H1 (cell line): ENCODE results near the gene NEB. TPM values are rescaled to one million over a fixed set of nuclear protein-coding genes. Genes with fewer than 3 reads are reported as not detected.
A peak's percentile ranks its signal among the peaks of the same experiment; 100 is the strongest.

Experiments
- CTCF ChIA-PET: fragments of 300-600 bp; sonication (Branson Sonifier 250); formaldehyde crosslinking; loops from one replicate; lab custom pipeline; 2021; ENCODE audit not compliant: partially characterized antibody; lab: Charles Lee
- POLR2A ChIA-PET: fragments of 300-600 bp; sonication (Branson Sonifier 250); formaldehyde crosslinking; loops from one replicate; lab custom pipeline; 2021; ENCODE audit warnings: inconsistent platforms; ENCODE audit not compliant: partially characterized antibody; lab: Charles Lee
- DNase-seq, 2 experiments: peaks; one replicate each; pipeline versions ENCODE4 v3.0.0 to v3.0.0-alpha.2; 2010 to 2022; ENCODE audit warnings: low spot score in 2 of 2, low read depth in 1 of 2, mixed read lengths in 1 of 2
- FAIRE-seq: peaks from 2 replicates; lab custom pipeline; 2011; peaks lifted over from hg19 to GRCh38; lab: Jason Lieb, UNC
- H2AFZ ChIP-seq: 2 replicates; pipeline ENCODE4 v1.8.1; 2012; ENCODE audit warnings: low read length, inconsistent platforms
- H2AK5ac ChIP-seq: 2 replicates; pipeline ENCODE4 v1.6.1; 2013; ENCODE audit warnings: low read depth, low read length
- H2BK120ac ChIP-seq: replicated peaks from 2 replicates; pipeline ENCODE3; 2013; ENCODE audit warnings: low read depth, low read length, inconsistent platforms
- H2BK12ac ChIP-seq: 2 replicates; pipeline ENCODE4 v1.6.1; 2013; ENCODE audit warnings: low read depth, low read length
- H2BK15ac ChIP-seq: 2 replicates; pipeline ENCODE4 v1.6.1; 2013; ENCODE audit warnings: low read length
- H2BK20ac ChIP-seq: 2 replicates; pipeline ENCODE4 v1.6.1; 2013; ENCODE audit warnings: low read length
- H2BK5ac ChIP-seq: 2 replicates; pipeline ENCODE4 v1.6.1; 2013; ENCODE audit warnings: low read depth, low read length
- H3K14ac ChIP-seq: 2 replicates; pipeline ENCODE4 v1.6.1; 2013; ENCODE audit warnings: inconsistent platforms; ENCODE audit not compliant: insufficient read length
- H3K18ac ChIP-seq: 2 replicates; pipeline ENCODE4 v1.6.1; 2013; ENCODE audit warnings: low read length; ENCODE audit errors: extremely low read depth
- H3K23ac ChIP-seq: 2 replicates; pipeline ENCODE4 v1.6.1; 2013; ENCODE audit warnings: inconsistent platforms; ENCODE audit not compliant: insufficient read length
- H3K23me2 ChIP-seq: 2 replicates; pipeline ENCODE4 v1.6.1; 2013; ENCODE audit warnings: low read depth, low read length
- H3K27ac ChIP-seq: 2 replicates; pipeline ENCODE4 v1.6.1; 2011; ENCODE audit warnings: low read depth, low read length, inconsistent platforms
- H3K27me3 ChIP-seq, 4 experiments: replicated peaks in 1 of 4; 1 replicate in 1 of 4; 2 replicates in 3 of 4; pipeline versions ENCODE4 v1.6.1 to v1.8.1; 2011 to 2013; ENCODE audit warnings: low read length in 3 of 4, mild to moderate bottlenecking in 3 of 4, inconsistent platforms in 2 of 4, mixed read lengths in 2 of 4, moderate library complexity in 1 of 4; ENCODE audit not compliant: control insufficient read depth in 3 of 4, insufficient read depth in 3 of 4; ENCODE audit errors: extremely low read depth in 1 of 4
- H3K36me3 ChIP-seq, 4 experiments: 2 replicates each; pipeline versions ENCODE4 v1.6.1 to v1.8.1; 2011 to 2013; ENCODE audit warnings: mild to moderate bottlenecking in 4 of 4, low read length in 3 of 4, moderate library complexity in 2 of 4, control low read depth in 1 of 4, inconsistent platforms in 1 of 4; ENCODE audit not compliant: insufficient read depth in 4 of 4, control insufficient read depth in 2 of 4
- H3K4ac ChIP-seq: replicated peaks from 2 replicates; pipeline ENCODE3; 2013; ENCODE audit warnings: low read length, low read depth, mixed read lengths, inconsistent platforms; ENCODE audit not compliant: insufficient read length
- H3K4me1 ChIP-seq, 4 experiments: replicated peaks in 1 of 4; 1 replicate in 1 of 4; 2 replicates in 3 of 4; pipeline versions ENCODE4 v1.6.1 to v1.8.1; 2011 to 2013; ENCODE audit warnings: low read length in 3 of 4, inconsistent platforms in 2 of 4, mixed read lengths in 1 of 4; ENCODE audit not compliant: insufficient read depth in 4 of 4, control insufficient read depth in 3 of 4
- H3K4me2 ChIP-seq, 2 experiments: 2 replicates each; pipeline versions ENCODE4 v1.6.1 to v1.8.1; 2011 to 2013; ENCODE audit warnings: low read depth in 2 of 2, low read length in 2 of 2, control low read depth in 1 of 2, inconsistent platforms in 1 of 2, mild to moderate bottlenecking in 1 of 2; ENCODE audit not compliant: insufficient read depth in 1 of 2
- H3K4me3 ChIP-seq, 4 experiments: fragments of 200-600, 300-600 bp in 1 of 4; sonication (generic), shearing (Covaris generic), sonication (Bioruptor Twin) in 1 of 4; 2 replicates each; pipeline versions ENCODE4 v1.5.1 to v1.8.1; 2011 to 2016; ENCODE audit warnings: low read length in 4 of 4, low read depth in 3 of 4, control low read depth in 2 of 4, inconsistent platforms in 2 of 4, mild to moderate bottlenecking in 2 of 4, mixed read lengths in 1 of 4, moderate library complexity in 1 of 4; ENCODE audit not compliant: insufficient read depth in 2 of 4; ENCODE audit errors: extremely low read depth in 1 of 4
- H3K56ac ChIP-seq: replicated peaks from 2 replicates; pipeline ENCODE3; 2013; ENCODE audit warnings: low read depth, mild to moderate bottlenecking, mixed read lengths, low read length, inconsistent platforms; ENCODE audit not compliant: insufficient read length
- H3K79me1 ChIP-seq: 2 replicates; pipeline ENCODE4 v1.6.1; 2013; ENCODE audit warnings: low read depth, low read length, control low read depth
- H3K79me2 ChIP-seq, 2 experiments: 2 replicates each; pipeline versions ENCODE4 v1.6.1 to v1.8.1; 2012 to 2013; ENCODE audit warnings: low read length in 2 of 2, mild to moderate bottlenecking in 2 of 2, inconsistent platforms in 1 of 2; ENCODE audit not compliant: insufficient read depth in 2 of 2, control insufficient read depth in 1 of 2
- H3K9ac ChIP-seq, 4 experiments: replicated peaks in 1 of 4; 1 replicate in 1 of 4; 2 replicates in 3 of 4; pipeline versions ENCODE4 v1.6.1 to v1.8.1; 2011 to 2013; ENCODE audit warnings: low read depth in 3 of 4, low read length in 3 of 4, control low read depth in 2 of 4, mild to moderate bottlenecking in 2 of 4, moderate library complexity in 2 of 4, inconsistent platforms in 1 of 4; ENCODE audit errors: extremely low read depth in 1 of 4
- H3K9me3 ChIP-seq, 2 experiments: 2 replicates each; pipeline versions ENCODE4 v1.6.1 to v1.8.1; 2012 to 2013; ENCODE audit warnings: mild to moderate bottlenecking in 2 of 2, moderate library complexity in 2 of 2, control low read depth in 1 of 2, inconsistent platforms in 1 of 2, low read depth in 1 of 2, low read length in 1 of 2, mixed read lengths in 1 of 2; ENCODE audit not compliant: insufficient read depth in 2 of 2
- H4K20me1 ChIP-seq, 2 experiments: replicated peaks in 1 of 2; 2 replicates each; pipeline versions ENCODE3 to v1.8.1; 2011 to 2013; ENCODE audit warnings: inconsistent platforms in 2 of 2, low read length in 2 of 2, mild to moderate bottlenecking in 1 of 2; ENCODE audit not compliant: insufficient read depth in 2 of 2, control insufficient read depth in 1 of 2
- H4K5ac ChIP-seq: 2 replicates; pipeline ENCODE4 v1.6.1; 2013; ENCODE audit warnings: low read length, low read depth, mixed read lengths, inconsistent platforms; ENCODE audit not compliant: insufficient read length
- H4K8ac ChIP-seq: 2 replicates; pipeline ENCODE4 v1.8.0; 2013; ENCODE audit warnings: mild to moderate bottlenecking, moderate library complexity, low read length, inconsistent platforms; ENCODE audit not compliant: insufficient read depth; ENCODE audit errors: extremely low read depth
- H4K91ac ChIP-seq: replicated peaks from 2 replicates; pipeline ENCODE3; 2013; ENCODE audit warnings: low read length, mixed read lengths, inconsistent platforms; ENCODE audit not compliant: insufficient read length
- BCL11A ChIP-seq, 2 experiments: IDR thresholded peaks; one replicate each; pipeline ENCODE4 v1.6.1; 2011; ENCODE audit warnings: low read depth in 2 of 2, low read length in 2 of 2, mild to moderate bottlenecking in 2 of 2
- JUN ChIP-seq: IDR thresholded peaks from 2 replicates; pipeline ENCODE4 v1.6.1; 2011; ENCODE audit warnings: low read depth, mild to moderate bottlenecking, improper control_type of control experiment, low read length
- RBBP5 ChIP-seq: IDR thresholded peaks from 2 replicates; pipeline ENCODE4 v1.7.1; 2012; ENCODE audit warnings: low read depth, mild to moderate bottlenecking, inconsistent platforms, low read length, moderate library complexity, borderline replicate concordance
- WGBS, 2 experiments: shearing (Covaris generic) in 1 of 2; methylation state at CpG; one replicate each; pipeline versions ENCODE4 v1.1.6 to v1.1.7; 2013 to 2015; ENCODE audit warnings: low lambda C conversion rate in 2 of 2, mixed read lengths in 2 of 2, inconsistent platforms in 1 of 2, low coverage in 1 of 2, missing lambda C conversion rate in 1 of 2; ENCODE audit not compliant: insufficient replicate concordance in 2 of 2, insufficient coverage in 1 of 2, insufficient read length in 1 of 2; ENCODE audit errors: extremely low coverage in 1 of 2, missing lambda C conversion rate in 1 of 2; 5-methylcytosine and 5-hydroxymethylcytosine counted together
- polyA plus RNA-seq, 7 experiments: library from polyadenylated mRNA; depleted of rRNA in 3 of 7; stranded (reverse) in 5 of 7; unstranded in 2 of 7; fragments of >200 nt in 5 of 7; fragments of 200-250 nt in 2 of 7; gene quantifications; 1 replicate in 5 of 7; 2 replicates in 1 of 7; 4 replicates in 1 of 7; pipeline versions ENCODE4 v1.2.1 to v1.2.3, GENCODE V29; 2011 to 2013; ENCODE audit warnings: missing spikeins in 2 of 7, mixed read lengths in 2 of 7
- total RNA-seq: library from RNA; stranded (reverse); fragmentation: NEBNext Ultra II Directional; extraction: Animal tissue kit (Norgen Biotek cat#: 25700); gene quantifications from 2 replicates; pipeline ENCODE4 v1.2.1, GENCODE V29; 2021

NEB gene
- total and polyA plus RNA-seq, 2 of the 8 experiments (the other 6 are each of a cell fraction or from before 2014, with no cell fraction given) = 1.4 to 2.5 TPM

DNA sequence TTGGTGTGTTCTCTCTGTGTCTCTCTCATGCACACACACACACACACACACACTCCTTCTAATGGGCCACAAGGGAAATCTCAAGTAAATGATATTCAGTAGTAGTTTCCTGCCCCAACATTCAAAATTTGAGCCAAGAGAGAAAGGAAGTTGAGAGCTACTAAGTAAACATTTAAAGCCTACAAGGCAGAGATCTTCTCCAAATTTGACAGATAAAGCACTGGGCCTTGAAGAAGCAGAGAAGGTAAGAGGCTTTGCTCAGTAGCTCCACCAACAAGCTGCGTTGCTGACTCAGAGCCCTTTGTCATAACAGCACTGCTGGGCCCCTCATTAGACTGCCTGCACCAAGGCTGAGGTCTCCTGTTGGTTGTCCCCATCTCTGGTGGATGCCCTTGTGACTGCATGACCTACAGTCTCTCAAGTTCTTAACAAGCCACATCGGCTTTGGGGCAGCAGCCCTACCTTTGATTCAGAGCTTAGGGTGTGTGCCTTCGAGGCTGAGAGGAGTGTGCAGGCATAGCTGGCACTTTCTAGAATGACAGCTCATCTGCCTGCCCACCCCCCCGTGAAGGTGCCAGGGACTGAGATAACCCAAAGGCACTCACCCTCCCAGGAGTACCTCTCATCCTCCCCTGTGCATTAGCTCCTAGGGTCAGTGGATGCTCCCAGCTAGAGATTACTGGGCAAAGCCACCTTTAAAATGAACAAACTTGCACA is 32.3 kb upstream of the NEB start:
- no peak overlapping the region for H2AK5ac ChIP-seq
- FAIRE-seq (no peak), DNase-seq (no peak)
- H3K9me3 ChIP-seq = no peaks in the 10 kb centered on the region
- H3K56ac ChIP-seq = no peak overlapping the region
- ChIA-PET POLR2A (interaction anchor here (0.9 to 2.0 kb wide), 2 partner anchors 11 to 18 kb away, joined by 3 to 6 read pairs; no protein-coding TSS in a partner anchor), CTCF (interaction anchor here (0.6 to 1.9 kb wide), 8 partner anchors 11 to 260 kb away, joined by 3 to 9 read pairs (median 4); no protein-coding TSS in a partner anchor)
- H3K36me3 ChIP-seq = no peaks in the 10 kb centered on the region
- no peak overlapping the region for H3K4me3 ChIP-seq
- peaks cover 0 to 4% (median 0%) of the 10 kb centered on the region in 4 experiments; a peak in 1 of 7 replicates for H3K4me1 ChIP-seq
- no peak overlapping the region for H3K4ac ChIP-seq
- H3K23ac ChIP-seq = no peak overlapping the region
- H3K4me2 ChIP-seq = no peak overlapping the region
- H2BK20ac ChIP-seq = no peak overlapping the region
- TF ChIP-seq JUN = no peak
- TF ChIP-seq RBBP5 = no peak
- TF ChIP-seq BCL11A (IDR thresholded peaks at IDR 0.05; ENCODE audit: low read depth in 2 of 2, low read length in 2 of 2) = no peak
- H3K27ac ChIP-seq = no peak overlapping the region
- no peak overlapping the region for H3K14ac ChIP-seq
- no peak overlapping the region for H4K8ac ChIP-seq
- H3K23me2 ChIP-seq = no peaks in the 10 kb centered on the region
- WGBS, 2 experiments = 94% methylated on average over 4 of the region's 4 CpGs; no CpG with 5 or more reads in 1 of the 2 experiments
- H2BK5ac ChIP-seq = no peak overlapping the region
- no peaks in the 10 kb centered on the region for H3K79me2 ChIP-seq
- H2BK120ac ChIP-seq = no peak overlapping the region
- H2BK12ac ChIP-seq = no peak overlapping the region
- H3K27me3 ChIP-seq = no peaks in the 10 kb centered on the region
- no peaks in the 10 kb centered on the region for H3K79me1 ChIP-seq
- H4K20me1 ChIP-seq = no peaks in the 10 kb centered on the region
- H4K5ac ChIP-seq = no peak overlapping the region
- no peak overlapping the region for H3K9ac ChIP-seq
- no peak overlapping the region for H3K18ac ChIP-seq
- H4K91ac ChIP-seq = no peak overlapping the region
- no peak overlapping the region for H2AFZ ChIP-seq
- H2BK15ac ChIP-seq = peak overlapping the region; percentile 76; the same call in 1 of the 2 replicates
